ENCODE data around the gene MTMR10. TPM values are rescaled to one million over a fixed set of nuclear protein-coding genes. Genes with fewer than 3 reads are reported as not detected.
A peak's percentile ranks its signal among the peaks of the same experiment; 100 is the strongest.

MTMR10 gene
- total and polyA plus RNA-seq, 4 donors, result 9.5 to 52.7 (median 21.4) TPM

GRCh38 chr15:31019986-31020385, 28.6 kb upstream of the MTMR10 start:
- H3K27me3 ChIP-seq (ENCODE audit: control insufficient read depth in 3 of 3, insufficient read depth in 3 of 3, low read length in 2 of 3), result no peaks in the 10 kb centered on the region
- H3K36me3 ChIP-seq (ENCODE audit: control insufficient read depth in 4 of 4, insufficient read depth in 4 of 4, low read length in 4 of 4), result no peaks in the 10 kb centered on the region
- H3K9me3 ChIP-seq (ENCODE audit: control insufficient read depth in 4 of 4, insufficient read depth in 3 of 4, low read length in 3 of 4), result no peaks in the 10 kb centered on the region
- DNase-seq (no peak), ATAC-seq (ENCODE audit: insufficient read depth, low FRiP score) (no peak)
- no peak overlapping the region for H3K9ac ChIP-seq (ENCODE audit: insufficient read depth in 1 of 2, low read length in 2 of 2)
- no peak overlapping the region for H3K4me3 ChIP-seq
- WGBS, 2 donors, result 84 to 89% methylated on average over 3 of the region's 3 CpGs
- H3K4me1 ChIP-seq (ENCODE audit: control insufficient read depth in 5 of 5, insufficient read depth in 5 of 5, low read length in 5 of 5), result peaks cover 0 to 7% (median 0%) of the 10 kb centered on the region in 5 donors
- TF ChIP-seq, protein P1, sequence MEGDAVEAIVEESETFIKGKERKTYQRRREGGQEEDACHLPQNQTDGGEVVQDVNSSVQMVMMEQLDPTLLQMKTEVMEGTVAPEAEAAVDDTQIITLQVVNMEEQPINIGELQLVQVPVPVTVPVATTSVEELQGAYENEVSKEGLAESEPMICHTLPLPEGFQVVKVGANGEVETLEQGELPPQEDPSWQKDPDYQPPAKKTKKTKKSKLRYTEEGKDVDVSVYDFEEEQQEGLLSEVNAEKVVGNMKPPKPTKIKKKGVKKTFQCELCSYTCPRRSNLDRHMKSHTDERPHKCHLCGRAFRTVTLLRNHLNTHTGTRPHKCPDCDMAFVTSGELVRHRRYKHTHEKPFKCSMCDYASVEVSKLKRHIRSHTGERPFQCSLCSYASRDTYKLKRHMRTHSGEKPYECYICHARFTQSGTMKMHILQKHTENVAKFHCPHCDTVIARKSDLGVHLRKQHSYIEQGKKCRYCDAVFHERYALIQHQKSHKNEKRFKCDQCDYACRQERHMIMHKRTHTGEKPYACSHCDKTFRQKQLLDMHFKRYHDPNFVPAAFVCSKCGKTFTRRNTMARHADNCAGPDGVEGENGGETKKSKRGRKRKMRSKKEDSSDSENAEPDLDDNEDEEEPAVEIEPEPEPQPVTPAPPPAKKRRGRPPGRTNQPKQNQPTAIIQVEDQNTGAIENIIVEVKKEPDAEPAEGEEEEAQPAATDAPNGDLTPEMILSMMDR (IDR thresholded peaks at IDR 0.05; ENCODE audit: control extremely low read depth, extremely low read depth), result no peak
- no peak overlapping the region for H3K27ac ChIP-seq (ENCODE audit: low read depth in 1 of 2, low read length in 1 of 2)

DNA sequence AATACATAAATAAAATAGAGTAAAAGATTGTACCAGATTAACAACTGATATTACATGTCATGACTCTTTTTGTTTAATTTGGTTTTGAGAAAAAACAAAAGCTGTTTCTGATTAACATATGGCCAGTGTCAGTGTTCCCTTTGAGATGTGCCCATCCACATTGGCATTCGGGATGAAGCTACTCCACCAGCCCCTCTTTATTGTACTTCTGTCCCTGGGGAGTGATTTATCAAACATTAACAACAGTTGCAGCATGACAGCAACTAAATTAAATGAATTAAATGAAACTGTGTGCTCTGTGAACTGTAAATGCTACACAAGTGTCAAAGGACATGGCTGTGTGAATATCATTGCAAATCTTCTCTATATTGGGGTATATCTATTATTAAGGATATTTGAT, 25.9 kb upstream of the MTMR10 start:
- Histone ChIP-seq H3K9me3 (ENCODE audit: control insufficient read depth in 4 of 4, insufficient read depth in 3 of 4, low read length in 3 of 4) (peaks cover 0 to 4% (median 1%) of the 10 kb centered on the region in 4 donors), H3K36me3 (ENCODE audit: control insufficient read depth in 4 of 4, insufficient read depth in 4 of 4, low read length in 4 of 4) (no peaks in the 10 kb centered on the region), H3K4me1 (ENCODE audit: control insufficient read depth in 5 of 5, insufficient read depth in 5 of 5, low read length in 5 of 5) (no peaks in the 10 kb centered on the region), H3K4me3 (no peak overlapping the region), H3K27me3 (ENCODE audit: control insufficient read depth in 3 of 3, insufficient read depth in 3 of 3, low read length in 2 of 3) (no peaks in the 10 kb centered on the region), H3K9ac (ENCODE audit: insufficient read depth in 1 of 2, low read length in 2 of 2) (no peak overlapping the region), H3K27ac (ENCODE audit: low read depth in 1 of 2, low read length in 1 of 2) (no peak overlapping the region)
- TF ChIP-seq, protein P1 (IDR thresholded peaks at IDR 0.05; ENCODE audit: control extremely low read depth, extremely low read depth), result no peak
- DNase-seq (no peak), ATAC-seq (ENCODE audit: insufficient read depth, low FRiP score) (no peak)
- 81 to 93% methylated on average over 1 of the region's 1 CpG for WGBS, 2 donors

- Histone ChIP-seq H3K4me3 (no peak overlapping the region), H3K27me3 (ENCODE audit: control insufficient read depth in 3 of 3, insufficient read depth in 3 of 3, low read length in 2 of 3) (no peaks in the 10 kb centered on the region), H3K27ac (ENCODE audit: low read depth in 1 of 2, low read length in 1 of 2) (no peak overlapping the region), H3K36me3 (ENCODE audit: control insufficient read depth in 4 of 4, insufficient read depth in 4 of 4, low read length in 4 of 4) (no peaks in the 10 kb centered on the region), H3K4me1 (ENCODE audit: control insufficient read depth in 5 of 5, insufficient read depth in 5 of 5, low read length in 5 of 5) (no peaks in the 10 kb centered on the region), H3K9me3 (ENCODE audit: control insufficient read depth in 4 of 4, insufficient read depth in 3 of 4, low read length in 3 of 4) (peaks cover 0 to 8% (median 1%) of the 10 kb centered on the region in 4 donors), H3K9ac (ENCODE audit: insufficient read depth in 1 of 2, low read length in 2 of 2) (no peak overlapping the region)
- WGBS, 2 donors, result 46 to 68% methylated on average over 3 of the region's 3 CpGs
- DNase-seq (no peak), ATAC-seq (ENCODE audit: insufficient read depth, low FRiP score) (no peak)
- TF ChIP-seq, protein P1 (IDR thresholded peaks at IDR 0.05; ENCODE audit: control extremely low read depth, extremely low read depth), result no peak
Measured at GRCh38 chr15:31016446-31016915, 25.1 kb upstream of the MTMR10 start.

GRCh38 chr15:31014608-31014925, 23.1 kb upstream of the MTMR10 start:
- H3K4me3 ChIP-seq, result no peak overlapping the region
- no peaks in the 10 kb centered on the region for H3K36me3 ChIP-seq (ENCODE audit: control insufficient read depth in 4 of 4, insufficient read depth in 4 of 4, low read length in 4 of 4)
- H3K27me3 ChIP-seq (ENCODE audit: control insufficient read depth in 3 of 3, insufficient read depth in 3 of 3, low read length in 2 of 3), result no peaks in the 10 kb centered on the region
- H3K27ac ChIP-seq (ENCODE audit: low read depth in 1 of 2, low read length in 1 of 2), result peak overlapping the region in 1 of 2 donors; percentile 9
- ATAC-seq (ENCODE audit: insufficient read depth, low FRiP score) (no peak), DNase-seq (no peak)
- no peak overlapping the region for H3K9ac ChIP-seq (ENCODE audit: insufficient read depth in 1 of 2, low read length in 2 of 2)
- TF ChIP-seq, protein P1 (IDR thresholded peaks at IDR 0.05; ENCODE audit: control extremely low read depth, extremely low read depth), result no peak
- H3K4me1 ChIP-seq (ENCODE audit: control insufficient read depth in 5 of 5, insufficient read depth in 5 of 5, low read length in 5 of 5), result no peaks in the 10 kb centered on the region
- H3K9me3 ChIP-seq (ENCODE audit: control insufficient read depth in 4 of 4, insufficient read depth in 3 of 4, low read length in 3 of 4), result peaks cover 0 to 8% (median 1%) of the 10 kb centered on the region in 4 donors
- WGBS, 2 donors, result 48 to 55% methylated on average over 2 of the region's 2 CpGs
